Sciatic nerve (tissue), 2 donors: Measurements from ENCODE around the gene NSUN2. TPM values are rescaled to one million over a fixed set of nuclear protein-coding genes. Genes with fewer than 3 reads are reported as not detected.

Source experiments
- ATAC-seq: fragments of 200-7000 bp; cut with Tn5 transposase; one replicate; pipeline ENCODE4 v1.9.1; 2020; ENCODE audit warnings: mild to moderate bottlenecking, moderate library complexity
- DNase-seq: peaks from one replicate; pipeline ENCODE4 v3.0.0-alpha.2; 2020; ENCODE audit warnings: low spot score
- intact Hi-C: fragments of 100-400 bp; cut with DNase I; formaldehyde crosslinking; loops from one replicate; pipeline ENCODE4 v1.14.2; 2022
- total RNA-seq: library from RNA; stranded (reverse); fragmentation: NEBNext Ultra II Directional; extraction: Animal tissue kit (Norgen Biotek cat#: 25700); gene quantifications from one replicate; pipeline ENCODE4 v1.2.1, GENCODE V29; 2021
- donor health status: DM: no; HTN: no; CAD: no.
- donor health status: DM: no; HTN: no; CAD: no.

Gene NSUN2
- total RNA-seq, 1 donor from 2014 or later, result 53.0 TPM

GRCh38 chr5:6611334-6612256, 21.2 kb downstream of the NSUN2 start:
- DNase-seq (no peak), ATAC-seq (no peak)
- intact Hi-C loops, result loop anchor here (2.0 kb wide), 1 partner anchor 73 kb away; no protein-coding TSS in a partner anchor

GRCh38 chr5:6608016-6608415, 24.8 kb downstream of the NSUN2 start:
- ATAC-seq, result no peak
- no peak for DNase-seq
- intact Hi-C loops, result no loop called here

- intact Hi-C loops, result no loop called here
- ATAC-seq (no peak), DNase-seq (no peak)
These were observed 25.3 kb downstream of the NSUN2 start for GRCh38 chr5:6607559-6607936.

GRCh38 chr5:6606884-6607558, 25.8 kb downstream of the NSUN2 start:
- intact Hi-C loops, result no loop called here
- no peak for DNase-seq
- ATAC-seq, result no peak

- intact Hi-C loops, result no loop called here
- ATAC-seq, result no peak
- DNase-seq, result no peak
These were observed 27.9 kb downstream of the NSUN2 start for GRCh38 chr5:6604946-6605345.

- ATAC-seq (no peak), DNase-seq (no peak)
- intact Hi-C loops, result no loop called here
These were observed 28.5 kb downstream of the NSUN2 start for GRCh38 chr5:6604341-6604740.

GRCh38 chr5:6603643-6604042, 29.2 kb downstream of the NSUN2 start:
- no peak for ATAC-seq

GRCh38 chr5:6602441-6602840, 30.4 kb downstream of the NSUN2 start:
- ATAC-seq, result no peak
- intact Hi-C loops, result no loop called here

More at GRCh38 chr5:6603643-6604042, 29.2 kb downstream of the NSUN2 start:
- DNase-seq, result no peak
- intact Hi-C loops, result no loop called here

GRCh38 chr5:6601816-6602215, 31.0 kb downstream of the NSUN2 start:
- no peak for DNase-seq
- intact Hi-C loops, result no loop called here

More at GRCh38 chr5:6602441-6602840, 30.4 kb downstream of the NSUN2 start:
- no peak for DNase-seq

GRCh38 chr5:6601271-6601670, 31.6 kb downstream of the NSUN2 start:
- DNase-seq, result no peak
- peak; percentile 32 for ATAC-seq
- intact Hi-C loops, result no loop called here

More at GRCh38 chr5:6601816-6602215, 31.0 kb downstream of the NSUN2 start:
- ATAC-seq, result no peak

GRCh38 chr5:6599739-6600138, 33.1 kb downstream of the NSUN2 start:
- no peak for DNase-seq
- intact Hi-C loops, result no loop called here
- ATAC-seq, result no peak

- intact Hi-C loops, result no loop called here
- no peak for ATAC-seq
- no peak for DNase-seq
These were observed 34.4 kb downstream of the NSUN2 start for GRCh38 chr5:6598351-6598900.

- DNase-seq (no peak), ATAC-seq (no peak)
- intact Hi-C loops, result no loop called here
These were observed 35.3 kb downstream of the NSUN2 start for GRCh38 chr5:6597557-6597956.

GRCh38 chr5:6596388-6596787, 36.5 kb downstream of the NSUN2 start:
- ATAC-seq, result no peak
- DNase-seq, result no peak
- intact Hi-C loops, result no loop called here

- no peak for ATAC-seq
- intact Hi-C loops, result no loop called here
- DNase-seq, result no peak
These were observed 37.4 kb downstream of the NSUN2 start for GRCh38 chr5:6595405-6595804.

- intact Hi-C loops, result no loop called here
- DNase-seq (no peak), ATAC-seq (no peak)
These were observed 38.8 kb downstream of the NSUN2 start for GRCh38 chr5:6594066-6594465.

- intact Hi-C loops, result no loop called here
- no peak for DNase-seq
- ATAC-seq, result no peak
These were observed 39.5 kb downstream of the NSUN2 start for GRCh38 chr5:6593148-6594016.

GRCh38 chr5:6592601-6593000, 40.2 kb downstream of the NSUN2 start:
- ATAC-seq, result no peak
- intact Hi-C loops, result no loop called here
- no peak for DNase-seq

GRCh38 chr5:6591671-6592288, 41.1 kb downstream of the NSUN2 start:
- DNase-seq, result no peak
- ATAC-seq, result no peak
- intact Hi-C loops, result no loop called here
